Natural killer cell (primary cell): ENCODE data around the gene ZC3H7A. TPM values are rescaled to one million over a fixed set of nuclear protein-coding genes. Genes with fewer than 3 reads are reported as not detected.
A peak's percentile ranks its signal among the peaks of the same experiment; 100 is the strongest.

Experiments used
- ATAC-seq, 3 donors: fragments of 150-1000 bp in 2 of 3; fragments of 200-7000 bp in 1 of 3; cut with Tn5 transposase; 1 replicate in 1 of 3; 2 replicates in 2 of 3; pipeline ENCODE4 v1.10.0; 2021; ENCODE audit warnings: mild to moderate bottlenecking in 2 of 3, moderate library complexity in 2 of 3
- DNase-seq, 2 donors: peaks; one replicate each; pipeline versions ENCODE4 v3.0.0 to v3.0.0-alpha.2; 2013 to 2021; ENCODE audit warnings: mixed read lengths in 1 of 2
- H3K27ac ChIP-seq: one replicate; pipeline ENCODE4 v1.5.1; 2013; ENCODE audit warnings: mild to moderate bottlenecking, low read length
- H3K27me3 ChIP-seq: one replicate; pipeline ENCODE4 v1.6.1; 2013; ENCODE audit warnings: low read length; ENCODE audit not compliant: control insufficient read depth, insufficient read depth
- H3K36me3 ChIP-seq: one replicate; pipeline ENCODE4 v1.6.1; 2013; ENCODE audit warnings: low read length; ENCODE audit not compliant: control insufficient read depth, insufficient read depth
- H3K4me1 ChIP-seq: one replicate; pipeline ENCODE4 v1.6.1; 2013; ENCODE audit warnings: low read length; ENCODE audit not compliant: control insufficient read depth, insufficient read depth
- H3K4me3 ChIP-seq: one replicate; pipeline ENCODE4 v1.5.1; 2013; ENCODE audit warnings: low read length
- H3K9me3 ChIP-seq: one replicate; pipeline ENCODE4 v1.6.1; 2013; ENCODE audit warnings: low read length; ENCODE audit not compliant: control insufficient read depth, insufficient read depth
- H3K27ac Mint-ChIP-seq, 2 donors: one replicate each; pipeline ENCODE4 v1.8.0; 2022; ENCODE audit warnings: mild to moderate bottlenecking in 2 of 2, mixed read lengths in 2 of 2, moderate library complexity in 1 of 2
- H3K27me3 Mint-ChIP-seq, 2 donors: one replicate each; pipeline ENCODE4 v1.8.0; 2022; ENCODE audit warnings: low read depth in 2 of 2, mixed read lengths in 2 of 2
- H3K36me3 Mint-ChIP-seq: one replicate; pipeline ENCODE4 v1.8.0; 2022; ENCODE audit warnings: mixed read lengths
- H3K4me1 Mint-ChIP-seq, 2 donors: one replicate each; pipeline ENCODE4 v1.8.0; 2022; ENCODE audit warnings: mixed read lengths in 2 of 2
- H3K4me3 Mint-ChIP-seq: one replicate; pipeline ENCODE4 v1.8.0; 2022; ENCODE audit warnings: mild to moderate bottlenecking, moderate library complexity, mixed read lengths
- H3K9me3 Mint-ChIP-seq, 2 donors: one replicate each; pipeline ENCODE4 v1.8.0; 2022; ENCODE audit warnings: mixed read lengths in 2 of 2
- CTCF ChIP-seq: fragments of 200-600 bp; IDR thresholded peaks from one replicate; pipeline ENCODE4 v1.8.0; 2022; ENCODE audit warnings: antibody characterized with exemption
- WGBS: methylation state at CpG from one replicate; pipeline ENCODE4 v1.1.7; 2013; ENCODE audit warnings: missing lambda C conversion rate; ENCODE audit not compliant: insufficient coverage; 5-methylcytosine and 5-hydroxymethylcytosine counted together
- intact Hi-C: fragments of 100-400 bp; cut with micrococcal nuclease; formaldehyde crosslinking; loops from one replicate; pipeline ENCODE4 v1.14.2; 2022
- total RNA-seq, 4 donors: library from RNA; stranded (reverse); fragments of 120-200 nt in 1 of 4; gene quantifications; one replicate each; pipeline versions ENCODE4 v1.2.3 to v1.2.4, GENCODE V29; 2013 to 2022

The ZC3H7A gene
- total RNA-seq, 3 donors from 2014 or later (not counting 1 experiment from before 2014, with no cell fraction given) = 80.6 to 91.8 (median 84.6) TPM

GRCh38 chr16:11780991-11781680, 15.9 kb downstream of the ZC3H7A start:
- Mint-ChIP-seq H3K9me3 (no peaks in the 10 kb centered on the region), H3K27ac (peak overlapping the region; percentile 99 to 100), H3K36me3 (no peaks in the 10 kb centered on the region), H3K27me3 (no peaks in the 10 kb centered on the region), H3K4me3 (no peak overlapping the region), H3K4me1 (peaks cover 27 to 30% of the 10 kb centered on the region in 2 donors)
- peaks cover 29% of the 10 kb centered on the region for H3K4me1 ChIP-seq
- no peak overlapping the region for H3K4me3 ChIP-seq
- no peak for TF ChIP-seq CTCF
- H3K36me3 ChIP-seq = peaks cover 17% of the 10 kb centered on the region
- H3K27ac ChIP-seq = peak overlapping the region; percentile 16
- intact Hi-C loops = loop anchor here (10.0 kb wide), 1 partner anchor 134 kb away; the partner anchor contains the start of gene GSPT1
- ATAC-seq (no peak), DNase-seq (no peak)
- no peaks in the 10 kb centered on the region for H3K27me3 ChIP-seq
- H3K9me3 ChIP-seq = no peaks in the 10 kb centered on the region
- 90% methylated on average over 4 of the region's 4 CpGs for WGBS

- ATAC-seq (no peak), DNase-seq (no peak)
- no peak for TF ChIP-seq CTCF
- H3K4me1 Mint-ChIP-seq = peaks cover 22 to 23% of the 10 kb centered on the region in 2 donors
- H3K27me3 ChIP-seq = no peaks in the 10 kb centered on the region
- H3K4me3 Mint-ChIP-seq = no peak overlapping the region
- intact Hi-C loops = no loop called here
- no peak overlapping the region for H3K4me3 ChIP-seq
- no peaks in the 10 kb centered on the region for H3K36me3 Mint-ChIP-seq
- no peaks in the 10 kb centered on the region for H3K9me3 ChIP-seq
- no peak overlapping the region for H3K27ac ChIP-seq
- H3K4me1 ChIP-seq = peaks cover 21% of the 10 kb centered on the region
- peaks cover 30% of the 10 kb centered on the region for H3K36me3 ChIP-seq
- no peaks in the 10 kb centered on the region for H3K27me3 Mint-ChIP-seq
- no peaks in the 10 kb centered on the region for H3K9me3 Mint-ChIP-seq
- H3K27ac Mint-ChIP-seq = no peak overlapping the region
- 94% methylated on average over 4 of the region's 7 CpGs for WGBS
Measured at GRCh38 chr16:11779074-11779473, 18.0 kb downstream of the ZC3H7A start.

- H3K27ac ChIP-seq = no peak overlapping the region
- no peaks in the 10 kb centered on the region for H3K9me3 ChIP-seq
- 94% methylated on average over 2 of the region's 3 CpGs for WGBS
Measured at GRCh38 chr16:11774065-11774626, 22.9 kb downstream of the ZC3H7A start.

More at GRCh38 chr16:11774065-11774626, 22.9 kb downstream of the ZC3H7A start:
- Mint-ChIP-seq H3K4me3 (no peak overlapping the region), H3K4me1 (no peaks in the 10 kb centered on the region), H3K27me3 (no peaks in the 10 kb centered on the region), H3K9me3 (no peaks in the 10 kb centered on the region), H3K36me3 (peaks cover 10% of the 10 kb centered on the region), H3K27ac (peak overlapping the region in 1 of 2 donors; percentile 46)
- DNase-seq (no peak), ATAC-seq (no peak)
- no peak for TF ChIP-seq CTCF
- Histone ChIP-seq H3K4me3 (no peak overlapping the region), H3K36me3 (peaks cover 58% of the 10 kb centered on the region), H3K27me3 (no peaks in the 10 kb centered on the region), H3K4me1 (peaks cover 2% of the 10 kb centered on the region)
- intact Hi-C loops = no loop called here
